Suprapubic skin (tissue), 3 donors: ENCODE measurements around the gene PRSS21.

Experiments used
- POLR2A ChIP-seq, 2 donors: fragments of 450-650 bp; IDR thresholded peaks; one replicate each; pipeline ENCODE4 v1.6.1; 2017; ENCODE audit warnings: antibody characterized with exemption in 2 of 2, mild to moderate bottlenecking in 2 of 2, moderate library complexity in 2 of 2
- TF ChIP-seq, protein P1 (sequence below), 2 donors: fragments of 200-600 bp in 1 of 2; fragments of 450-650 bp in 1 of 2; sonication (generic) in 1 of 2; IDR thresholded peaks; one replicate each; pipeline ENCODE4 v1.5.1; 2016 to 2019; ENCODE audit warnings: antibody characterized with exemption in 2 of 2, mild to moderate bottlenecking in 1 of 2, moderate library complexity in 1 of 2

DNA sequence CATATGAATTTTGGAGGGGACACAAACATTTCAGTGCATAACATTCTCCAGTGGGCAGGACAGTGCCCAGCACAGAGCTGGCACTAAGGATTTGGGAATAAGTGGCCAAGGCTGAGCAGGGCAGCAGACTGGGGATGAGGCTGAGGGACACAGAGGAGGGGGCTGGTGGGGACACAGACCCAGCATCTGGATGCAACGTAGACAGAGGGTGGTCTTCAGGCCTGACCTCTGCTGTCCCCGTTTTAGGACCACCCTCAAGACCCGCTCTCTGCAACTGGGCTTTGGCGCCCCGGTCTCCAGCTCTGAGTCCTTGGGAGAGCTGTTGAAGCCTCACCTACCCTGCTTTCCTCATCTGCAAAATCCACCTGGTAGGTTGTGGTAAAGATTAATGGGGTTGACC lies 26.4 kb upstream of the PRSS21 start:
- TF ChIP-seq POLR2A (IDR thresholded peaks at IDR 0.05): no peak
- TF ChIP-seq, protein P1, sequence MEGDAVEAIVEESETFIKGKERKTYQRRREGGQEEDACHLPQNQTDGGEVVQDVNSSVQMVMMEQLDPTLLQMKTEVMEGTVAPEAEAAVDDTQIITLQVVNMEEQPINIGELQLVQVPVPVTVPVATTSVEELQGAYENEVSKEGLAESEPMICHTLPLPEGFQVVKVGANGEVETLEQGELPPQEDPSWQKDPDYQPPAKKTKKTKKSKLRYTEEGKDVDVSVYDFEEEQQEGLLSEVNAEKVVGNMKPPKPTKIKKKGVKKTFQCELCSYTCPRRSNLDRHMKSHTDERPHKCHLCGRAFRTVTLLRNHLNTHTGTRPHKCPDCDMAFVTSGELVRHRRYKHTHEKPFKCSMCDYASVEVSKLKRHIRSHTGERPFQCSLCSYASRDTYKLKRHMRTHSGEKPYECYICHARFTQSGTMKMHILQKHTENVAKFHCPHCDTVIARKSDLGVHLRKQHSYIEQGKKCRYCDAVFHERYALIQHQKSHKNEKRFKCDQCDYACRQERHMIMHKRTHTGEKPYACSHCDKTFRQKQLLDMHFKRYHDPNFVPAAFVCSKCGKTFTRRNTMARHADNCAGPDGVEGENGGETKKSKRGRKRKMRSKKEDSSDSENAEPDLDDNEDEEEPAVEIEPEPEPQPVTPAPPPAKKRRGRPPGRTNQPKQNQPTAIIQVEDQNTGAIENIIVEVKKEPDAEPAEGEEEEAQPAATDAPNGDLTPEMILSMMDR (IDR thresholded peaks at IDR 0.05): no peak
